GM12801 (cell line): Measurements from ENCODE around the gene PIP4K2A.

Experiments
- TF ChIP-seq, protein P1 (sequence below): IDR thresholded peaks from one replicate; pipeline ENCODE4 v1.5.1; 2011; ENCODE audit warnings: control low read depth; ENCODE audit not compliant: insufficient read length; ENCODE audit errors: extremely low read depth

PIP4K2A gene

DNA sequence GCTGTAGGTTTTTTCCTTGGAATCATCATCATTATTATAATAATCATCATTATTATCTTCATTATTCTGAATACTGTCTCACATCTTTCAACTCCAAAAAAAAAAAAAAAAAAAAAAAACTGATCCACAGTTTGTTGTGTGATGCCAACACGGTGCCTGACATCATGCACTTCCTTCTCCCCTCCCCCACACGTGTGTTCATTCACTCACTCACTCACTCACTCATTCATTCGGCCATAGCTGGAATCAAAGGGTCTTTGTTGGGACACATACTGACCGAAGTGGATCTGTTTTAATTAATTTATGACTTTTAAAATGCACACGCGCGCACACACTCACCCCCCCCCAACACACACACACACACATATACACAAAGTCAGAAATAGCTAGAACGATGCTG lies 177.8 kb downstream of the PIP4K2A start:
- TF ChIP-seq, protein P1, sequence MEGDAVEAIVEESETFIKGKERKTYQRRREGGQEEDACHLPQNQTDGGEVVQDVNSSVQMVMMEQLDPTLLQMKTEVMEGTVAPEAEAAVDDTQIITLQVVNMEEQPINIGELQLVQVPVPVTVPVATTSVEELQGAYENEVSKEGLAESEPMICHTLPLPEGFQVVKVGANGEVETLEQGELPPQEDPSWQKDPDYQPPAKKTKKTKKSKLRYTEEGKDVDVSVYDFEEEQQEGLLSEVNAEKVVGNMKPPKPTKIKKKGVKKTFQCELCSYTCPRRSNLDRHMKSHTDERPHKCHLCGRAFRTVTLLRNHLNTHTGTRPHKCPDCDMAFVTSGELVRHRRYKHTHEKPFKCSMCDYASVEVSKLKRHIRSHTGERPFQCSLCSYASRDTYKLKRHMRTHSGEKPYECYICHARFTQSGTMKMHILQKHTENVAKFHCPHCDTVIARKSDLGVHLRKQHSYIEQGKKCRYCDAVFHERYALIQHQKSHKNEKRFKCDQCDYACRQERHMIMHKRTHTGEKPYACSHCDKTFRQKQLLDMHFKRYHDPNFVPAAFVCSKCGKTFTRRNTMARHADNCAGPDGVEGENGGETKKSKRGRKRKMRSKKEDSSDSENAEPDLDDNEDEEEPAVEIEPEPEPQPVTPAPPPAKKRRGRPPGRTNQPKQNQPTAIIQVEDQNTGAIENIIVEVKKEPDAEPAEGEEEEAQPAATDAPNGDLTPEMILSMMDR = no peak

GRCh38 chr10:22534849-22535604 lies 179.4 kb downstream of the PIP4K2A start:
- TF ChIP-seq, protein P1 = no peak

GRCh38 chr10:22531441-22531840 lies 182.9 kb downstream of the PIP4K2A start:
- TF ChIP-seq, protein P1 = no peak

DNA sequence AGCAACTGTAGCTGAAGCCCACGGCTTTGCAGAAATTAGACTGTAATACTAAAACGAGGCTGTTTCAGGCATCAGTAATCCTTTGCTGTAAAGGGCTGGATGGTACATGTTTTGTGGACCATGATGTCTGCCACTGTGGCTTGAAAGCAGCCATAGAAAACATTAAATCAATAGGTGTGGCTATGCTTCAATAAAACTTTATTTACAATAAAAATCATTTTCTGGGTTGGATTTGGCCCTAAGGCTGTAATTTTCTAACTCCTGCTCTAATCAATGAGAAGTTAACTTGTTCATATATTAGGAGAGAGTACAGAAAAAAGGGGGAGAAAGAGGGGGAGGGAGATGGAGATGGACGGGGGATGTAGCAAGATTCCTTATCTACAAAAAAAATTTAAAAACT lies 183.4 kb downstream of the PIP4K2A start:
- TF ChIP-seq, protein P1 = no peak

DNA sequence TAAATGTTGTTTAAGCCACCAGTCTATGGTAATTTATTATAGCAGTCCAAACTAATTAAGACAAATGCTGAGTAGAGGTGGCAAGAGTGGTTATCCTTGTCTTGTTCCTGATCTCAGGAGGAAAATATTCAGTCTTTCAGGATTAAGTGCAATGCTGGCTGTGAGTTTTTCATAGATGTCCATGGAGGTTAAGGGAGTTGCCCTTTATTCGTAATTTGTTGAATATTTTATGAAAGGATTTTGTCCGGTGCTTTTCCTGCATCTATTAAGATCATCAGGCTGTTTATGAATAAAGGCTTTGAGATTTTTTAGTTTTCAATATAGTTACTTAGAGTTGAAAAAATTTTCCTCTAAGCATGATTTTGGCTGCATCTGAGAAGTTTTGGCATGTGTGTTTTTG lies 186.9 kb downstream of the PIP4K2A start:
- TF ChIP-seq, protein P1 = no peak

- TF ChIP-seq, protein P1 = no peak
Measured at GRCh38 chr10:22518167-22518724, 196.1 kb downstream of the PIP4K2A start.

DNA sequence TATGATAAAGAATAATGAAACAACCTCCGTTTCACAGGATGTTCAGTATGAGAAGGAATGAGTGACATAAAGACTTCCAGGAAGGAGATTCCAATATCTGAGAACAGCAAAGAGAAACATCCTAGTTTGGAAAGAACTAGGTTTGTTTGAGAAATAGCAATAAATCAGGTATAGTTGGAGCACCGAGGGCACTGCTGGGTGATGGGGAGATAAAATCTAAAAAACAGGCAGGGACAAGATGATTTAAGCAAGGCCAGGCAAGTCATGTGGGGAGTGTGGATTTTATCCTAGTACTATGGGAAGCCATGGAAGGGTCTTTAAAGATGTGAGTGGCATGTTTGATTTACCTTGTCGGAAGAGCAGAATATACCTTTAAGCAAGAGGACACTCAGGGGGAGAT lies 199.4 kb downstream of the PIP4K2A start:
- TF ChIP-seq, protein P1 = no peak
